Astrocyte (in vitro differentiated cells and primary cell): ENCODE data around the gene ADAMTS12. TPM values are rescaled to one million over a fixed set of nuclear protein-coding genes. Genes with fewer than 3 reads are reported as not detected.

Source experiments
- DNase-seq: peaks from one replicate; pipeline ENCODE4 v3.0.0-alpha.2; 2010; ENCODE audit warnings: low read depth
- FAIRE-seq: peaks from 2 replicates; lab custom pipeline; 2011; peaks lifted over from hg19 to GRCh38; lab: Jason Lieb, UNC
- H2AFZ ChIP-seq: 2 replicates; pipeline ENCODE4 v1.6.0; 2012; ENCODE audit warnings: low read depth, low read length, inconsistent platforms
- H3K27ac ChIP-seq: 2 replicates; pipeline ENCODE4 v1.5.1; 2011; ENCODE audit warnings: low read depth, low read length, inconsistent platforms
- H3K27me3 ChIP-seq: 2 replicates; pipeline ENCODE4 v1.6.0; 2011; ENCODE audit warnings: low read length, inconsistent platforms; ENCODE audit not compliant: insufficient read depth
- H3K36me3 ChIP-seq: 2 replicates; pipeline ENCODE4 v1.5.1; 2011; ENCODE audit warnings: low read length, inconsistent platforms; ENCODE audit not compliant: insufficient read depth
- H3K4me1 ChIP-seq: 2 replicates; pipeline ENCODE4 v1.5.1; 2011; ENCODE audit warnings: low read length, inconsistent platforms; ENCODE audit not compliant: insufficient read depth
- H3K4me2 ChIP-seq: 2 replicates; pipeline ENCODE4 v1.6.0; 2012; ENCODE audit warnings: low read length, inconsistent platforms
- H3K4me3 ChIP-seq: 2 replicates; pipeline ENCODE4 v1.5.1; 2011; ENCODE audit warnings: low read depth, mild to moderate bottlenecking, low read length, inconsistent platforms; ENCODE audit not compliant: insufficient read depth
- H3K79me2 ChIP-seq: 2 replicates; pipeline ENCODE4 v1.6.0; 2012; ENCODE audit warnings: mild to moderate bottlenecking, low read length, inconsistent platforms; ENCODE audit not compliant: insufficient read depth
- H3K9ac ChIP-seq: 2 replicates; pipeline ENCODE4 v1.6.0; 2012; ENCODE audit warnings: mild to moderate bottlenecking, low read length, inconsistent platforms
- H3K9me3 ChIP-seq: 2 replicates; pipeline ENCODE4 v1.5.1; 2012; ENCODE audit warnings: low read depth, mild to moderate bottlenecking, low read length, inconsistent platforms; ENCODE audit not compliant: insufficient read depth
- H4K20me1 ChIP-seq: 2 replicates; pipeline ENCODE4 v1.6.0; 2012; ENCODE audit warnings: low read length, inconsistent platforms; ENCODE audit not compliant: insufficient read depth
- H3K27ac Mint-ChIP-seq: one replicate; pipeline ENCODE4 v1.8.0; 2021; ENCODE audit warnings: mild to moderate bottlenecking, mixed read lengths; ENCODE audit not compliant: unreplicated experiment
- H3K27me3 Mint-ChIP-seq: one replicate; pipeline ENCODE4 v1.8.0; 2021; ENCODE audit warnings: low read depth, mixed read lengths; ENCODE audit not compliant: unreplicated experiment
- H3K36me3 Mint-ChIP-seq: one replicate; pipeline ENCODE4 v1.8.0; 2021; ENCODE audit warnings: low read depth, mixed read lengths; ENCODE audit not compliant: unreplicated experiment
- H3K4me1 Mint-ChIP-seq: one replicate; pipeline ENCODE4 v1.8.0; 2021; ENCODE audit warnings: low read depth, mixed read lengths; ENCODE audit not compliant: unreplicated experiment
- H3K4me3 Mint-ChIP-seq: one replicate; pipeline ENCODE4 v1.8.0; 2021; ENCODE audit warnings: mild to moderate bottlenecking, moderate library complexity, mixed read lengths; ENCODE audit not compliant: unreplicated experiment
- H3K9me3 Mint-ChIP-seq: one replicate; pipeline ENCODE4 v1.8.0; 2021; ENCODE audit warnings: mild to moderate bottlenecking, mixed read lengths; ENCODE audit not compliant: unreplicated experiment
- EZH2 ChIP-seq: IDR thresholded peaks from 2 replicates; pipeline ENCODE4 v1.6.1; 2012; ENCODE audit warnings: mild to moderate bottlenecking, low read length, inconsistent platforms; ENCODE audit not compliant: insufficient read depth
- total RNA-seq: library from RNA; stranded (reverse); gene quantifications from 2 replicates; pipeline ENCODE4 v1.2.1, GENCODE V29; 2021
- TF ChIP-seq, protein P1 (sequence below): IDR thresholded peaks from 2 replicates; pipeline ENCODE4 v1.5.1; 2011; ENCODE audit warnings: low read depth, mild to moderate bottlenecking, inconsistent platforms, low read length, moderate library complexity; ENCODE audit not compliant: insufficient read depth

Gene ADAMTS12
- total RNA-seq, 1 donor from 2014 or later = 156 TPM

DNA sequence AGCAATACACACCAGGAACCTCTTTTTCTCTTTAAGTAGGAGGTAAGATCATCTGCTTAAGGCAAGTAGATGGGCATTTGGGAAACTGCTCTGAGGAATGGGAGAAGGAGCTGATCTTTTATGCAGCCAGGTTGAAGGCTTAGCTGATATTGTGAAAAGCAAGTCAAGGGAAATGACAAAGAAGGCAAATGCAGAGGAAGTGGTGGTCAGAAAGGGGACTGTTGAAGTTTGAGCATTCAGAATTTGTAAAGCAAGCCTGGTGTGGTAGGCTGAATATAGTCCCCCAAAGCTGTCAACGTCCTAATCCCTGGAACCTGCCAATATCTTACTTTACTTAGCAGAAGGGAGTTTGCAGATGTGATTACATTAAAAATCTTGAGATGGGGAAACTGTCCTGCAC is 128.9 kb downstream of the ADAMTS12 start:
- Mint-ChIP-seq H3K27me3 (no peaks in the 10 kb centered on the region), H3K9me3 (no peaks in the 10 kb centered on the region), H3K36me3 (peaks cover 3% of the 10 kb centered on the region), H3K27ac (peak overlapping the region; percentile 79), H3K4me1 (peaks cover 63% of the 10 kb centered on the region), H3K4me3 (no peak overlapping the region)
- peaks cover 68% of the 10 kb centered on the region for H3K79me2 ChIP-seq
- no peaks in the 10 kb centered on the region for H3K9me3 ChIP-seq
- H3K4me1 ChIP-seq = peaks cover 14% of the 10 kb centered on the region
- H3K4me2 ChIP-seq = peak overlapping the region; percentile 24
- H4K20me1 ChIP-seq = peaks cover 3% of the 10 kb centered on the region
- no peak overlapping the region for H3K4me3 ChIP-seq
- no peaks in the 10 kb centered on the region for H3K36me3 ChIP-seq
- FAIRE-seq = no peak
- no peaks in the 10 kb centered on the region for H3K27me3 ChIP-seq
- no peak overlapping the region for H3K9ac ChIP-seq
- no peak overlapping the region for H2AFZ ChIP-seq
- no peak for DNase-seq
- H3K27ac ChIP-seq = no peak overlapping the region
- TF ChIP-seq EZH2 = no peak
- TF ChIP-seq, protein P1, sequence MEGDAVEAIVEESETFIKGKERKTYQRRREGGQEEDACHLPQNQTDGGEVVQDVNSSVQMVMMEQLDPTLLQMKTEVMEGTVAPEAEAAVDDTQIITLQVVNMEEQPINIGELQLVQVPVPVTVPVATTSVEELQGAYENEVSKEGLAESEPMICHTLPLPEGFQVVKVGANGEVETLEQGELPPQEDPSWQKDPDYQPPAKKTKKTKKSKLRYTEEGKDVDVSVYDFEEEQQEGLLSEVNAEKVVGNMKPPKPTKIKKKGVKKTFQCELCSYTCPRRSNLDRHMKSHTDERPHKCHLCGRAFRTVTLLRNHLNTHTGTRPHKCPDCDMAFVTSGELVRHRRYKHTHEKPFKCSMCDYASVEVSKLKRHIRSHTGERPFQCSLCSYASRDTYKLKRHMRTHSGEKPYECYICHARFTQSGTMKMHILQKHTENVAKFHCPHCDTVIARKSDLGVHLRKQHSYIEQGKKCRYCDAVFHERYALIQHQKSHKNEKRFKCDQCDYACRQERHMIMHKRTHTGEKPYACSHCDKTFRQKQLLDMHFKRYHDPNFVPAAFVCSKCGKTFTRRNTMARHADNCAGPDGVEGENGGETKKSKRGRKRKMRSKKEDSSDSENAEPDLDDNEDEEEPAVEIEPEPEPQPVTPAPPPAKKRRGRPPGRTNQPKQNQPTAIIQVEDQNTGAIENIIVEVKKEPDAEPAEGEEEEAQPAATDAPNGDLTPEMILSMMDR = no peak

DNA sequence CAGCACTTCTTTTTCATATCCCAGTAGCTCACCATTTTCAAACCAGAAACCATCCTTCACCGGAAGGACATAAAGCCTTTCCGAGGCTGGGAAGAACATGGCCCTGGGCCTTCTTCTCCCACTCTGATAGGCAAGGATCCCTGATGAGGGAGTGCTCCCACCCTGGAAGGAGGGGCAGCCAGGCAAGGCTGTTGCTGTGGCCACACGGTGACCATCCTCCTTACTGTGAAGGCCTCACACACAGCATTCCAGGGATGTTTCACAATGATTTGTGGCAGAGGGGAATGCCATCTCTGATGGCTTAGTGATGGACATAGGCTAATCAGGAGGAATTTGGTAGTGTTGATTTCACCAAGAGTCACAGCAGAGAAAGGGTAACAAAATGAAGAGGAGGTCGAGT is 130.7 kb downstream of the ADAMTS12 start:
- H3K4me3 Mint-ChIP-seq = no peak overlapping the region
- peak overlapping the region; percentile 90 for H3K27ac Mint-ChIP-seq
- no peak for FAIRE-seq
- peak; percentile 67 for DNase-seq
- no peaks in the 10 kb centered on the region for H3K9me3 Mint-ChIP-seq
- H3K4me1 Mint-ChIP-seq = peaks cover 67% of the 10 kb centered on the region
- H3K36me3 Mint-ChIP-seq = peaks cover 3% of the 10 kb centered on the region
- H3K27me3 Mint-ChIP-seq = no peaks in the 10 kb centered on the region
- Histone ChIP-seq H3K36me3 (no peaks in the 10 kb centered on the region), H3K27ac (no peak overlapping the region), H3K4me2 (peak overlapping the region; percentile 25), H3K4me1 (peaks cover 14% of the 10 kb centered on the region), H3K9ac (no peak overlapping the region), H3K9me3 (no peaks in the 10 kb centered on the region), H4K20me1 (peaks cover 18% of the 10 kb centered on the region), H3K4me3 (no peak overlapping the region), H2AFZ (no peak overlapping the region), H3K79me2 (peaks cover 74% of the 10 kb centered on the region), H3K27me3 (no peaks in the 10 kb centered on the region)
- TF ChIP-seq, protein P1 = no peak
- TF ChIP-seq EZH2 = no peak

DNA sequence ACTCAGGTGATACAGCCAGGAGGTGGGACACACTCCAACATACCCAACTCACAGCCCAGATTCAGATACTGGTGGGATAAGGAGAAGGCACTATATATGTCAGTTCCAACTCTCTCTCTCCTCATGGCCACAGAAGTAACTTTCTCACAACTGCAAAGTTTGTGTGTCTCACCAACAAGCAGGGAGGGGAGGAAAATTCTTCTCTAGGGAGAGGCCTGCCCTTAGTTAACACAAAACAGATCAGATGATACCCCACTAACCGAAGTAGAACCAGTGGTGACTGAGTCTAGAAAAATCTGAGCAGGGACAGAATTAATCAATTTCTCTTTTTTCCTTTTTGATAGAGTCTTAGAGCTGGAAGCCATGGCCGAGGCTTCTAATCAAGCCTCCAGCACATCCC is 133.1 kb downstream of the ADAMTS12 start:
- H3K27ac ChIP-seq = no peak overlapping the region
- Mint-ChIP-seq H3K9me3 (no peaks in the 10 kb centered on the region), H3K36me3 (peaks cover 3% of the 10 kb centered on the region), H3K27me3 (no peaks in the 10 kb centered on the region), H3K4me1 (peaks cover 71% of the 10 kb centered on the region), H3K4me3 (no peak overlapping the region), H3K27ac (peak overlapping the region; percentile 51)
- no peak for DNase-seq
- peaks cover 71% of the 10 kb centered on the region for H3K79me2 ChIP-seq
- H3K4me1 ChIP-seq = peaks cover 10% of the 10 kb centered on the region
- no peak overlapping the region for H3K9ac ChIP-seq
- no peak overlapping the region for H3K4me2 ChIP-seq
- H3K36me3 ChIP-seq = no peaks in the 10 kb centered on the region
- H2AFZ ChIP-seq = no peak overlapping the region
- no peak overlapping the region for H3K4me3 ChIP-seq
- TF ChIP-seq, protein P1 = no peak
- no peak for TF ChIP-seq EZH2
- no peak for FAIRE-seq
- peaks cover 35% of the 10 kb centered on the region for H4K20me1 ChIP-seq
- H3K9me3 ChIP-seq = no peaks in the 10 kb centered on the region
- H3K27me3 ChIP-seq = no peaks in the 10 kb centered on the region
